ENCODE data around the gene EARS2.
"Not testable (repeated sequence)": the region's sequence is repeated elsewhere in the genome, so short reads cannot be mapped to it uniquely, and the experiment has no call there.

EARS2 gene

GRCh38 chr16:23556881-23557778 is at the start of gene EARS2, which contains the start of gene UBFD1:
EARS2 (minus strand) TSS chr16:23557350; CDS start chr16:23557343, 7 bp downstream.
UBFD1 (plus strand) TSS chr16:23557727; CDS start chr16:23557743, 16 bp downstream.
- DNase-seq, result peak; percentile 100

GRCh38 chr16:23597003-23597756 is 40.0 kb upstream of the EARS2 start:
- peak; percentile 77 for DNase-seq

- peak; percentile 96 for DNase-seq
Measured at GRCh38 chr16:23595951-23596720, 39.0 kb upstream of the EARS2 start, which contains the start of gene NDUFAB1. NDUFAB1 (minus strand) TSS chr16:23596316; CDS start chr16:23596290, 26 bp downstream.

GRCh38 chr16:23595246-23595950 is 38.2 kb upstream of the EARS2 start:
- peak; percentile 15 for DNase-seq

- no peak for DNase-seq
Measured at GRCh38 chr16:23594186-23594585, 37.0 kb upstream of the EARS2 start.

- DNase-seq, result no peak
Measured at GRCh38 chr16:23590181-23590580, 33.0 kb upstream of the EARS2 start.

- DNase-seq, result no peak
Measured at GRCh38 chr16:23587726-23588125, 30.6 kb upstream of the EARS2 start.

GRCh38 chr16:23584186-23585076 is 27.3 kb upstream of the EARS2 start:
- DNase-seq, result no peak

- DNase-seq, result not testable (repeated sequence)
Measured at GRCh38 chr16:23583271-23583670, 26.1 kb upstream of the EARS2 start.

GRCh38 chr16:23581764-23582163 is 24.6 kb upstream of the EARS2 start:
- DNase-seq, result no peak

GRCh38 chr16:23580391-23580790 is 23.2 kb upstream of the EARS2 start:
- no peak for DNase-seq

- no peak for DNase-seq
Measured at GRCh38 chr16:23579371-23579770, 22.2 kb upstream of the EARS2 start.

- DNase-seq, result peak; percentile 67
Measured at GRCh38 chr16:23578101-23578830, 21.1 kb upstream of the EARS2 start.

- no peak for DNase-seq
Measured at GRCh38 chr16:23577493-23577892, 20.3 kb upstream of the EARS2 start.

GRCh38 chr16:23575834-23576233 is 18.7 kb upstream of the EARS2 start:
- peak; percentile 14 for DNase-seq

GRCh38 chr16:23573817-23574216 is 16.7 kb upstream of the EARS2 start:
- DNase-seq, result no peak

GRCh38 chr16:23572394-23572793 is 15.2 kb upstream of the EARS2 start:
- DNase-seq, result no peak

GRCh38 chr16:23571895-23572294 is 14.7 kb upstream of the EARS2 start:
- no peak for DNase-seq

GRCh38 chr16:23570992-23571632 is 14.0 kb upstream of the EARS2 start:
- no peak for DNase-seq

- DNase-seq, result no peak
Measured at GRCh38 chr16:23567602-23568001, 10.5 kb upstream of the EARS2 start.

Data from hematopoietic multipotent progenitor cell treated with erythropoietin and hydrocortisone succinate and interleukin-3 and kit ligand, for 4 days (in vitro differentiated cells).